Measurements from ENCODE around the gene IQCF5.

DNA sequence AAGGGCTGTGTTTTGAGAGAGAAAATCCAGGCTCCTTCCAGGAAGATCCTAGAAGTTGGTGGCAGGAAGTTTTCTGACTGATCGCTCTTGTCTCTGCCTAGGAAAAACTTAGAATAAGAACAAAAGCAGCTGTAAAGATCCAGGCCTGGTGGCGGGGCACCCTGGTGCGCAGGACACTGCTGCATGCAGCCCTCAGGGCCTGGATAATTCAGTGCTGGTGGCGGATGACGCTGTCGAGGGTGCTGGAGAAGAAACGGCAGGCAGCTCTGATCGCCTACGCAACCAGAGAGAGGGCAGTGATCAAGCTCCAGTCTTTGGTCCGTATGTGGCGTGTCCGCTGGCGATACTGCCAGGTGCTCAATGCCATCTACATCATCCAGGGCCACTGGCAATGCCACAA lies 12.5 kb downstream of the IQCF5 start:
- TF ChIP-seq POLR2A (IDR thresholded peaks at IDR 0.05) (no peak), CTCF (IDR thresholded peaks at IDR 0.05) (no peak), EP300 (IDR thresholded peaks at IDR 0.05) (no peak), POLR2AphosphoS5 (IDR thresholded peaks at IDR 0.05) (no peak)

Data from sigmoid colon (tissue), 4 donors.